ENCODE measurements around the gene CPHXL.

DNA sequence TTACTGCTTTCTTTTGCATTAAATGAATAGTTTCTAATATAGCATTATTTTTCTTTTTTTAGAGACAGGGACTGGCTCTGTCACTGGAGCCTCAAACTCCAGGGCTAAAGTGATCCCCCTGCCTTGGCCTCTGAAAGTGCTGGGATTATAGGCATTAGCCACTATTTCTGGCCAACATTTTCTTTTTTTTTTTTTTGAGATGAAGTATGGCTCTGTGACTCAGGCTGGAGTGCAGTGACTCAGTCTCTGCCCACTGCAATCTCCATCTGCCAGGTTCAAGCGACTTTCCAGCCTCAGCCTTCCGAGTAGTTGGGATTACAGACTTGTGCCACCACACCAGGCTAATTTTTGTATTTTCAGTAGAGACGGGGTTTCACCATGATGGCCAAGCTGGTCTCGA, 23.0 kb downstream of the CPHXL start:
- TF ChIP-seq, protein P1, sequence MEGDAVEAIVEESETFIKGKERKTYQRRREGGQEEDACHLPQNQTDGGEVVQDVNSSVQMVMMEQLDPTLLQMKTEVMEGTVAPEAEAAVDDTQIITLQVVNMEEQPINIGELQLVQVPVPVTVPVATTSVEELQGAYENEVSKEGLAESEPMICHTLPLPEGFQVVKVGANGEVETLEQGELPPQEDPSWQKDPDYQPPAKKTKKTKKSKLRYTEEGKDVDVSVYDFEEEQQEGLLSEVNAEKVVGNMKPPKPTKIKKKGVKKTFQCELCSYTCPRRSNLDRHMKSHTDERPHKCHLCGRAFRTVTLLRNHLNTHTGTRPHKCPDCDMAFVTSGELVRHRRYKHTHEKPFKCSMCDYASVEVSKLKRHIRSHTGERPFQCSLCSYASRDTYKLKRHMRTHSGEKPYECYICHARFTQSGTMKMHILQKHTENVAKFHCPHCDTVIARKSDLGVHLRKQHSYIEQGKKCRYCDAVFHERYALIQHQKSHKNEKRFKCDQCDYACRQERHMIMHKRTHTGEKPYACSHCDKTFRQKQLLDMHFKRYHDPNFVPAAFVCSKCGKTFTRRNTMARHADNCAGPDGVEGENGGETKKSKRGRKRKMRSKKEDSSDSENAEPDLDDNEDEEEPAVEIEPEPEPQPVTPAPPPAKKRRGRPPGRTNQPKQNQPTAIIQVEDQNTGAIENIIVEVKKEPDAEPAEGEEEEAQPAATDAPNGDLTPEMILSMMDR (IDR thresholded peaks at IDR 0.05; ENCODE audit: poor library complexity, severe bottlenecking) = no peak
- TF ChIP-seq RAD21 (conservative IDR thresholded peaks at IDR 0.05) (no peak), EP300 (conservative IDR thresholded peaks at IDR 0.05; ENCODE audit: poor library complexity, severe bottlenecking) (no peak), SMC3 (conservative IDR thresholded peaks at IDR 0.05; ENCODE audit: poor library complexity) (no peak), EZH2 (IDR thresholded peaks at IDR 0.05; ENCODE audit: borderline replicate concordance, insufficient read depth, low read length, poor library complexity, severe bottlenecking) (no peak), POLR2AphosphoS5 (IDR thresholded peaks at IDR 0.05) (no peak), TAF1 (IDR thresholded peaks at IDR 0.05; ENCODE audit: low read depth) (no peak)
- TF ChIP-seq, protein P2, sequence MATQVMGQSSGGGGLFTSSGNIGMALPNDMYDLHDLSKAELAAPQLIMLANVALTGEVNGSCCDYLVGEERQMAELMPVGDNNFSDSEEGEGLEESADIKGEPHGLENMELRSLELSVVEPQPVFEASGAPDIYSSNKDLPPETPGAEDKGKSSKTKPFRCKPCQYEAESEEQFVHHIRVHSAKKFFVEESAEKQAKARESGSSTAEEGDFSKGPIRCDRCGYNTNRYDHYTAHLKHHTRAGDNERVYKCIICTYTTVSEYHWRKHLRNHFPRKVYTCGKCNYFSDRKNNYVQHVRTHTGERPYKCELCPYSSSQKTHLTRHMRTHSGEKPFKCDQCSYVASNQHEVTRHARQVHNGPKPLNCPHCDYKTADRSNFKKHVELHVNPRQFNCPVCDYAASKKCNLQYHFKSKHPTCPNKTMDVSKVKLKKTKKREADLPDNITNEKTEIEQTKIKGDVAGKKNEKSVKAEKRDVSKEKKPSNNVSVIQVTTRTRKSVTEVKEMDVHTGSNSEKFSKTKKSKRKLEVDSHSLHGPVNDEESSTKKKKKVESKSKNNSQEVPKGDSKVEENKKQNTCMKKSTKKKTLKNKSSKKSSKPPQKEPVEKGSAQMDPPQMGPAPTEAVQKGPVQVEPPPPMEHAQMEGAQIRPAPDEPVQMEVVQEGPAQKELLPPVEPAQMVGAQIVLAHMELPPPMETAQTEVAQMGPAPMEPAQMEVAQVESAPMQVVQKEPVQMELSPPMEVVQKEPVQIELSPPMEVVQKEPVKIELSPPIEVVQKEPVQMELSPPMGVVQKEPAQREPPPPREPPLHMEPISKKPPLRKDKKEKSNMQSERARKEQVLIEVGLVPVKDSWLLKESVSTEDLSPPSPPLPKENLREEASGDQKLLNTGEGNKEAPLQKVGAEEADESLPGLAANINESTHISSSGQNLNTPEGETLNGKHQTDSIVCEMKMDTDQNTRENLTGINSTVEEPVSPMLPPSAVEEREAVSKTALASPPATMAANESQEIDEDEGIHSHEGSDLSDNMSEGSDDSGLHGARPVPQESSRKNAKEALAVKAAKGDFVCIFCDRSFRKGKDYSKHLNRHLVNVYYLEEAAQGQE (IDR thresholded peaks at IDR 0.05; ENCODE audit: borderline replicate concordance) = no peak

All from neural cell (in vitro differentiated cells).